ENCODE data around the gene RNF183.
"Not testable (repeated sequence)": the region's sequence is repeated elsewhere in the genome, so short reads cannot be mapped to it uniquely, and the experiment has no call there.

The RNF183 gene

DNA sequence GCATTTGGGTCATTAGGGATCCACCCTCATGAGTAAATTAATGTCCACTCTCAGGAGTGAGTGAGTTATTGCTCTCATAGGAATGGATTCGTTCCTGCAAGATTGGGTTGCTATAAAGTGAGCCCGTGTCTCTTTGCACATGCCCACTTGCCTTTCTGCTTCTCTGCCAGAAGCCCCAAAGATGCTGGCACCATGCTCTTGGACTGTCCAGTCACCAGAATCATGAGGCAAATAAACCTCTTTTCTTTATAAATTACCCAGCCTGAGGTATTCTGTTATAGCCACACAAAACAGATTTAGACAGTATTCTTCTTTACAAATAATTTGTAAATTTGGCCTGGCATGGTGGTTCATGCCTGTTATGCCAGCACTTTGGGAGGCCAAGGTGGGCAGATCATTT lies 52.4 kb downstream of the RNF183 start:
- H4K8ac ChIP-seq (ENCODE audit: low read length): no peak overlapping the region
- H2BK120ac ChIP-seq (ENCODE audit: low read depth, low read length): no peak overlapping the region
- no peak overlapping the region for H2BK12ac ChIP-seq (ENCODE audit: low read length in 2 of 2)
- no peak overlapping the region for H3K4me2 ChIP-seq (ENCODE audit: low read length, poor library complexity, severe bottlenecking)
- no peak overlapping the region for H2BK15ac ChIP-seq (ENCODE audit: low read depth, poor library complexity, severe bottlenecking)
- H2AK5ac ChIP-seq (ENCODE audit: low read length, severe bottlenecking): no peak overlapping the region
- no peak overlapping the region for H4K91ac ChIP-seq (ENCODE audit: low read length)
- peaks cover 1% of the 10 kb centered on the region for H3K4me1 ChIP-seq (ENCODE audit: control insufficient read depth, insufficient read depth, low read depth, low read length)
- peaks cover 4% of the 10 kb centered on the region for H3K9me3 ChIP-seq (ENCODE audit: control insufficient read depth, low read length)
- no peak overlapping the region for H3K27ac ChIP-seq (ENCODE audit: low read length, poor library complexity, severe bottlenecking)
- peaks cover 3 to 11% of the 10 kb centered on the region in 2 experiments for H3K36me3 ChIP-seq (ENCODE audit: control insufficient read depth in 1 of 2, insufficient read depth in 2 of 2, low read depth in 1 of 2, low read length in 2 of 2)
- H3K4ac ChIP-seq (ENCODE audit: low read depth in 1 of 2, low read length in 2 of 2): no peak overlapping the region
- no peaks in the 10 kb centered on the region for H3K27me3 ChIP-seq (ENCODE audit: control insufficient read depth in 1 of 2, insufficient read depth in 1 of 2, low read length in 2 of 2)
- 88% methylated on average over 2 of the region's 2 CpGs for WGBS
- no peak overlapping the region for H3K4me3 ChIP-seq (ENCODE audit: insufficient read depth in 1 of 2, low read depth in 1 of 2, low read length in 2 of 2)
- no peak for DNase-seq
- no peak overlapping the region for H2BK5ac ChIP-seq (ENCODE audit: low read depth, low read length, poor library complexity, severe bottlenecking)
- H3K9ac ChIP-seq (ENCODE audit: low read length): no peak overlapping the region
- no peak overlapping the region for H3K14ac ChIP-seq (ENCODE audit: low read length in 2 of 2)
- no peak overlapping the region for H3K23ac ChIP-seq (ENCODE audit: low read length in 2 of 2)
- no peak overlapping the region for H3K18ac ChIP-seq (ENCODE audit: low read depth in 1 of 2, low read length in 2 of 2)
- H2AFZ ChIP-seq (ENCODE audit: low read depth, low read length): no peak overlapping the region
- peaks cover 16% of the 10 kb centered on the region for H3K79me1 ChIP-seq (replicated peaks; ENCODE audit: low read length, poor library complexity, severe bottlenecking)

DNA sequence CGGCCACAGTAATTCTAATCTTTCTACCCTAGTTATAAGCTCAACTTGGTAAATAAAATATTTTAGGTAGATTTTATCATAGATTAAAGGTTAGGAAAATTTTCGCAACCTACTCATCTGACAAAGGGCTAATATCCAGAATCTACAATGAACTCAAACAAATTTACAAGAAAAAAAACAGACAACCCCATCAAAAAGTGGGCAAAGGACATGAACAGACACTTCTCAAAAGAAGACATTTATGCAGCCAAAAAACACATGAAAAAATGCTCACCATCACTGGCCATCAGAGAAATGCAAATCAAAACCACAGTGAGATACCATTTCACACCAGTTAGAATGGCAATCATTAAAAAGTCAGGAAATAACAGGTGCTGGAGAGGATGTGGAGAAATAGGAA lies 53.5 kb downstream of the RNF183 start:
- not testable (repeated sequence) for H3K23ac ChIP-seq (ENCODE audit: low read length in 2 of 2); H3K36me3 ChIP-seq (ENCODE audit: control insufficient read depth in 1 of 2, insufficient read depth in 2 of 2, low read depth in 1 of 2, low read length in 2 of 2); H2BK12ac ChIP-seq (ENCODE audit: low read length in 2 of 2); H2BK15ac ChIP-seq (ENCODE audit: low read depth, poor library complexity, severe bottlenecking); H4K8ac ChIP-seq (ENCODE audit: low read length); H2AK5ac ChIP-seq (ENCODE audit: low read length, severe bottlenecking); H3K27me3 ChIP-seq (ENCODE audit: control insufficient read depth in 1 of 2, insufficient read depth in 1 of 2, low read length in 2 of 2); H3K18ac ChIP-seq (ENCODE audit: low read depth in 1 of 2, low read length in 2 of 2); H2BK120ac ChIP-seq (ENCODE audit: low read depth, low read length); H3K14ac ChIP-seq (ENCODE audit: low read length in 2 of 2); H3K4me2 ChIP-seq (ENCODE audit: low read length, poor library complexity, severe bottlenecking); H2AFZ ChIP-seq (ENCODE audit: low read depth, low read length); H2BK5ac ChIP-seq (ENCODE audit: low read depth, low read length, poor library complexity, severe bottlenecking); H3K4me3 ChIP-seq (ENCODE audit: insufficient read depth in 1 of 2, low read depth in 1 of 2, low read length in 2 of 2); H3K27ac ChIP-seq (ENCODE audit: low read length, poor library complexity, severe bottlenecking); H3K4ac ChIP-seq (ENCODE audit: low read depth in 1 of 2, low read length in 2 of 2); H3K9me3 ChIP-seq (ENCODE audit: control insufficient read depth, low read length); H4K91ac ChIP-seq (ENCODE audit: low read length); H3K9ac ChIP-seq (ENCODE audit: low read length); H3K4me1 ChIP-seq (ENCODE audit: control insufficient read depth, insufficient read depth, low read depth, low read length); DNase-seq
- no CpG with 5 or more reads among the region's 2 CpGs for WGBS
- H3K79me1 ChIP-seq (replicated peaks; ENCODE audit: low read length, poor library complexity, severe bottlenecking): peaks cover 14% of the 10 kb centered on the region

DNA sequence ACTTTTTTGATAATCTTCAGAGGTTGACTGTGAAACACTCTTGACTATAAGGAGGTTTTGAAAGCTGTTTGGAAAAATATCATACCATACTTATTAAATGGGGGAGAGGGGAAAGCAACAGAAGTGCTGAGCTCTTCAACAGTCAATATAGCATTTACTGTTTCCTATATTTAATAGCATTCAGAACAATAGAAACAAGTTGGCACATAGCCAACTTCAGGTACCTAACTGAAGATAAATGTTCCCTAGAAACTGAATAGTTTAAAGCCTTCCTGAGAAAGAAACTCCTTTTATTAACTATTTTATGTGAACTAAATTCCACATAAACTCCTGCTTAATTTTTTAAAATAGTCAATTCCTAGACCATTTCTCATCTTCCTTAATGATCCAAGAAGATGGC lies 55.5 kb downstream of the RNF183 start:
- DNase-seq: no peak
- Histone ChIP-seq H2BK5ac (ENCODE audit: low read depth, low read length, poor library complexity, severe bottlenecking) (no peak overlapping the region), H2AK5ac (ENCODE audit: low read length, severe bottlenecking) (no peak overlapping the region), H3K4me2 (ENCODE audit: low read length, poor library complexity, severe bottlenecking) (no peak overlapping the region), H2BK12ac (ENCODE audit: low read length in 2 of 2) (no peak overlapping the region), H3K36me3 (ENCODE audit: control insufficient read depth in 1 of 2, insufficient read depth in 2 of 2, low read depth in 1 of 2, low read length in 2 of 2) (peaks cover 0 to 4% of the 10 kb centered on the region in 2 experiments), H3K27ac (ENCODE audit: low read length, poor library complexity, severe bottlenecking) (no peak overlapping the region), H3K4me1 (ENCODE audit: control insufficient read depth, insufficient read depth, low read depth, low read length) (peaks cover 1% of the 10 kb centered on the region), H3K23ac (ENCODE audit: low read length in 2 of 2) (no peak overlapping the region), H3K9ac (ENCODE audit: low read length) (no peak overlapping the region), H3K27me3 (ENCODE audit: control insufficient read depth in 1 of 2, insufficient read depth in 1 of 2, low read length in 2 of 2) (no peaks in the 10 kb centered on the region), H2AFZ (ENCODE audit: low read depth, low read length) (no peak overlapping the region), H2BK120ac (ENCODE audit: low read depth, low read length) (no peak overlapping the region), H3K14ac (ENCODE audit: low read length in 2 of 2) (no peak overlapping the region), H3K4me3 (ENCODE audit: insufficient read depth in 1 of 2, low read depth in 1 of 2, low read length in 2 of 2) (no peak overlapping the region), H3K79me1 (replicated peaks; ENCODE audit: low read length, poor library complexity, severe bottlenecking) (peaks cover 14% of the 10 kb centered on the region), H2BK15ac (ENCODE audit: low read depth, poor library complexity, severe bottlenecking) (no peak overlapping the region), H3K18ac (ENCODE audit: low read depth in 1 of 2, low read length in 2 of 2) (no peak overlapping the region), H3K9me3 (ENCODE audit: control insufficient read depth, low read length) (peaks cover 4% of the 10 kb centered on the region), H4K91ac (ENCODE audit: low read length) (no peak overlapping the region), H3K4ac (ENCODE audit: low read depth in 1 of 2, low read length in 2 of 2) (no peak overlapping the region), H4K8ac (ENCODE audit: low read length) (no peak overlapping the region)
